GM21528 (cell line): ENCODE data around the gene SPATA33.

Experiments used
- ATAC-seq: cut with Tn5 transposase; IDR thresholded peaks from one replicate; pipeline ENCODE4 v1.9.1; 2021; ENCODE audit warnings: mild to moderate bottlenecking, moderate library complexity; ENCODE audit not compliant: unreplicated experiment, low FRiP score

Gene SPATA33

GRCh38 chr16:89706518-89707260, 49.1 kb downstream of the SPATA33 start:
- ATAC-seq, result no peak

GRCh38 chr16:89707695-89708094, 50.1 kb downstream of the SPATA33 start:
- no peak for ATAC-seq

DNA sequence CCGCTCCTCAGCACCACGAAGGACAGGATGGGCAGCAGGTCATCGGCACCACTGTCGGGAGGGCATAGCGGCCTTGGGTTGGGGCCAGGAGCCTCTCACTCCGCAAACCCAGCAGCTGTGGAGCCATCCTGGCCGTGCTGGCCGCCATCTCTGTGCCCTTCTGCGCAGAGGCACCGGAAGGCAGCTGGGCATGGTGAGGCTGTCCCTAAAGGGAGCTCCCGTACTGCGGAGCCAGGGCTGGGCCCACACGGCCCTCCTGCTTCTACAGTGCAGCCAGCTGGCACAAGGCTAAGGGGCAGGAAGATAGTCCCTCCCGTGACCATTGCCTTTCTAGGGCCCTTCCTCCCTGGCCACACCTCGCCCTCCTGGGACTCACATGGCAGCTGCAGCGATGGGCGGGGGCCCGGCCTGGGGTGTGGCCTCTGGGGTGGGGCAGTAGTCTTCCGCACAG, 50.9 kb downstream of the SPATA33 start:
- no peak for ATAC-seq

DNA sequence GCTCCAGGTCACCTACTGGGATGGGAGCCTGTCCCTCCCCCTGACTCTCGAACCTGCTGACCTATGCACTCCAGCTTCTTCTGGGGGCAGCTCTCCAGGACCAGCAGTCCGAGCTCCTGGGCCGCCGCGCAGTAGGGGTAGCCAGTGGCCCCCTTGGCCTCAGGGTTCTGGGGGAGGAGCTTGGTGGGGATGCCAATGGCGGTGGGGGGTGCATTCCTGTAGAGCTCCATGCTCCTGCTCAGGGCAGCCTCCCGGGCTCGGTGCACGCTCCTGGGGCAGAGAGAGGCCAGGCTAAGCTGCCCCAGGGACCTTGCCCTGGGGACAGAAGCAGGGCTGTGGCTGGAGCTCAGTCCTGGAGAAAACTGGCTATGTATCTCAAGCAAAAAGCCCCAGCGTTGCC, 51.5 kb downstream of the SPATA33 start:
- no peak for ATAC-seq

DNA sequence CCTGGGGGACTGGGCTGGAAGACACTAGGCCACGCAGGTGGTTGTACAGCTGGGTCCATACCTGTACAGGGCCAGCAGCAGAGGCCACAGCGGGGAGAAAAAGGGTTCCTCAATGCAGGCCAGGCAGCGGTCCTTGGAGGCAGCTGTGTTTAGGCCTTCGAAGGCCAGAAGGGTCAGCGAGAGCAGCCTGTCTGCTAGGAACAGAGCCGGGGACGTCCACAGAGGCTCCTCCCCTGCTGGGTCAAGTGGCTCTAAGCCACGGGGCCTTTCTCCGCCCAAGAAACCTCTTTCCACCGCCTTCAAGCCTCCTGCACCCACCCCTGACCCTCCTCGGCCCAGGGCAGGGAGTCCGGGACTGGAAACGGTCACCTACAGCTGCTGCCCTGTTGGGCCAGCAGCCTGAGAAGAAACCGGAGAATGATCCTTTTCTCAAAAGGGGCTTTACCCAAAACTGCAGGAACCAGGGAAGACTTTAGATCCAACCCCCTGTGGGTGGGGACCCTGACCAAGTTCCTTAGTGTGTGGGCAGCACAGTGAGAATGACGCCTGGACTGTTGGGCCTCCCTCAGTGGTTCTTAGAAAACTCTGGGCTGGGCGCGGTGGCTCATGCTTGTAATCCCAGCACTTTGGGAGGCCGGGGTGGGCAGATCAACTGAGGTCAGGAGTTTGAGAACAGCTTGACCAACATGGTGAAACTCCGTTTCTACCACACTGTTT, 52.2 kb downstream of the SPATA33 start:
- ATAC-seq, result no peak

GRCh38 chr16:89710709-89711564, 53.3 kb downstream of the SPATA33 start:
- ATAC-seq, result no peak

GRCh38 chr16:89711601-89712273, 54.1 kb downstream of the SPATA33 start:
- peak; percentile 56 for ATAC-seq

DNA sequence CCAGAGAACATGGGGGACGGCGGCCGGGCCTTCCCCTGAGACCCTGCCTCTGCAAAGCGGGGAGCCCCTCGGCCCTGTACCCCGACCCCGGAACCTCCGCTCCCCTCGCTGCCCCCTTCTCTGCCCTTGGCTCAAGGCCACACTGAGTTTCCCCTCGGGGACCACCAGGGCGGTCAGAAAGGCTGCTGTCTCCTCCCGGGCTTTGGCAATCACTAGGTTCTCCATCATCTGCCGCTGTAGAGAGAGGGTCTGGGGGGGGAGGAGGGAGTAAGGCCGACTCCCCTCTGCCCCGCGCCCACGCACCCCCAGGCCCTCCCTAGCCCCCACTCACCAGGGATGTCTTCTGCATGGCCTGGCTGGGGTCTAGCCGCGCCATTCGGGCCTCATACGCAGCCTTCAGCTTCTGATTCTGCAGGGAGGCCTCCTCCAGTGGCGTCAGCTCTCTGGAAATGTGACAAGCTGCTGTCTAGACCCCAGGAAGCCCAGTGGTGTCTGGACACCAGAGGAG, 54.7 kb downstream of the SPATA33 start:
- no peak for ATAC-seq

GRCh38 chr16:89716493-89716892, 58.9 kb downstream of the SPATA33 start:
- ATAC-seq, result no peak

GRCh38 chr16:89716916-89717687, 59.5 kb downstream of the SPATA33 start:
- no peak for ATAC-seq

GRCh38 chr16:89717688-89718505, 60.3 kb downstream of the SPATA33 start:
- no peak for ATAC-seq
